Effector memory CD8-positive, alpha-beta T cell (primary cell): ENCODE measurements around the gene KIF22.
"Not testable (repeated sequence)": the region's sequence is repeated elsewhere in the genome, so short reads cannot be mapped to it uniquely, and the experiment has no call there.

Experiments
- ATAC-seq: fragments of 150-1000 bp; cut with Tn5 transposase; replicated peaks from 2 replicates; pipeline ENCODE4 v1.10.0; 2021; ENCODE audit warnings: mild to moderate bottlenecking, moderate library complexity
- DNase-seq, 3 experiments: peaks; one replicate each; pipeline ENCODE4 v3.0.0; 2021
- H3K27ac Mint-ChIP-seq, 2 donors: one replicate each; pipeline ENCODE4 v1.8.0; 2022; ENCODE audit warnings: mild to moderate bottlenecking in 2 of 2, mixed read lengths in 2 of 2, moderate library complexity in 2 of 2
- H3K27me3 Mint-ChIP-seq, 2 donors: one replicate each; pipeline ENCODE4 v1.8.0; 2022; ENCODE audit warnings: mixed read lengths in 2 of 2
- H3K36me3 Mint-ChIP-seq: one replicate; pipeline ENCODE4 v1.8.0; 2022; ENCODE audit warnings: mild to moderate bottlenecking, moderate library complexity, mixed read lengths; ENCODE audit not compliant: insufficient read depth
- H3K4me1 Mint-ChIP-seq, 2 donors: one replicate each; pipeline ENCODE4 v1.8.0; 2022; ENCODE audit warnings: low read depth in 2 of 2, mixed read lengths in 2 of 2
- H3K4me3 Mint-ChIP-seq, 2 donors: one replicate each; pipeline ENCODE4 v1.8.0; 2022; ENCODE audit warnings: mild to moderate bottlenecking in 2 of 2, mixed read lengths in 2 of 2, moderate library complexity in 2 of 2
- H3K9me3 Mint-ChIP-seq, 2 donors: one replicate each; pipeline ENCODE4 v1.8.0; 2022; ENCODE audit warnings: mixed read lengths in 2 of 2
- total RNA-seq, 9 experiments: gene quantifications; one replicate each; lab custom pipeline; 2026; lab: John Stamatoyannopoulos, UW

KIF22 gene
- 50.4 to 218 (median 112) reads per million in 9 experiments for total RNA-seq

DNA sequence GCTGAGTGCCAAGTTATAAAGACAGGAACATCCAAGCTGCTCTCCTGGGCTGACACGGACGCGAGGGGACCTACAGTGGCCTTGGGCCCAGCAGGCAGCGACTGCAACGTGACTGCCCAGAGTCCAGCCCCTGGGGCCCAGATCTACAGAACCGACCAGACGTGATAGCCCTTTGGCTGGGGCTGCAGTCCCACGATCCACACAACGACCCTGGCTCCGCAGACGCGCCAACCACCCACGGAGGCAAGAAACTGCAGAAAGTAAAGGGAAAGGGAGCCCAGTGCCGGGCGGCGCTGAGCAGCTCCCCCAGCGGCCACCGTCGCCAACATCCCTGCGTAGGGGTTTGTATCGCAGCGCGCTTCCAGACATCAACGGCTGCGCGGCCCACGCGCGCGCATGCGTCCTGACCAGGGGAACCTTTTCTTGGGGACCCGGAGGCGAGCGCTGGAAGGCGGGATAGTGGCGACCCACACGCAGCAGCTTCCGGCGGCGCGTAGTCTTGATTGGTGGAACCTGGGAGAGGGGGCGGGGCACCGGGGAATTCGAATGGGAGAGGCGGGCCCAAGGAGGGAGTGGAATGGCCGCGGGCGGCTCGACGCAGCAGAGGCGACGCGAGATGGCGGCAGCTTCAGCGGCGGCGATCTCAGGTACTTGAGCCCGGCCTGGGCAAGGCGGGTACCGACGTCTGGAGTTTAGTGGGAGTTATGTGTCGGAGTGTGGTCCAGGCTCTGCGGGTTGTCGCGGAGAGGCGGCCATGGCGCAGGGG, at the start of gene KIF22:
Gene KIF22, plus strand, starts transcription at position 569 of the 766 bp plus-strand sequence. Its CDS starts 9 bp downstream, at position 578.
- Mint-ChIP-seq H3K27ac (peak within 1 kb of the TSS; percentile 91 to 92), H3K27me3 (no peaks in the 10 kb centered on the region), H3K4me3 (peak within 1 kb of the TSS; percentile 89 to 95), H3K4me1 (peaks cover 38 to 39% of the 10 kb centered on the region in 2 donors), H3K36me3 (peaks cover 16% of the 10 kb centered on the region), H3K9me3 (no peaks in the 10 kb centered on the region)
- peak; percentile 89 for ATAC-seq
- peak; percentile 99 to 100 (median 99) for DNase-seq

GRCh38 chr16:29742683-29743275, 47.8 kb upstream of the KIF22 start:
- H3K9me3 Mint-ChIP-seq, result no peaks in the 10 kb centered on the region
- H3K4me3 Mint-ChIP-seq, result peak overlapping the region; percentile 87 to 88
- DNase-seq (no peak), ATAC-seq (no peak)
- H3K36me3 Mint-ChIP-seq, result peaks cover 86% of the 10 kb centered on the region
- peak overlapping the region; percentile 94 to 97 for H3K27ac Mint-ChIP-seq
- no peaks in the 10 kb centered on the region for H3K27me3 Mint-ChIP-seq
- peaks cover 76 to 77% of the 10 kb centered on the region in 2 donors for H3K4me1 Mint-ChIP-seq

DNA sequence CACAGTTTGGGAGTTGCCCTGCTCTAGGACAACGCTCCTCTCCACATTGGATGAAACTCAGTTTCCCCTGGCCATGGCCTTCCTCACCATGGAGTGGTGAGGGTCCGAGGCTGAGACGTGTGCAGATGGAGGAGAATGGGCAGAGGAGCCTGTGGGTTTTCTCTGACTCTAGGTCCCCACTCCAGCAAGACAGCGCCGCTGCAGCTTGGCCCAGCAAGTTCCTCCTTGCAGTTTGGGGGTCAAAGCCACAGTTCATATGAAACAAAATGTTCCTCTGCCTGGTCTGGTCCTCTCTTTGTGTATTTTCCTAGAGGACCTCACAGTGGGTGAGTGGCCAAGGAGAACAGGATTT, 47.1 kb upstream of the KIF22 start:
- ATAC-seq (no peak), DNase-seq (no peak)
- peaks cover 79% of the 10 kb centered on the region for H3K36me3 Mint-ChIP-seq
- no peaks in the 10 kb centered on the region for H3K9me3 Mint-ChIP-seq
- peak overlapping the region; percentile 94 to 97 for H3K27ac Mint-ChIP-seq
- H3K4me3 Mint-ChIP-seq, result peak overlapping the region; percentile 87 to 88
- peaks cover 70% of the 10 kb centered on the region in 2 donors for H3K4me1 Mint-ChIP-seq
- no peaks in the 10 kb centered on the region for H3K27me3 Mint-ChIP-seq

- H3K9me3 Mint-ChIP-seq, result no peaks in the 10 kb centered on the region
- H3K27me3 Mint-ChIP-seq, result no peaks in the 10 kb centered on the region
- H3K27ac Mint-ChIP-seq, result peak overlapping the region; percentile 94 to 97
- peaks cover 76% of the 10 kb centered on the region for H3K36me3 Mint-ChIP-seq
- DNase-seq (peak; percentile 56 to 62 (median 58)), ATAC-seq (peak; percentile 30)
- peaks cover 69 to 70% of the 10 kb centered on the region in 2 donors for H3K4me1 Mint-ChIP-seq
- H3K4me3 Mint-ChIP-seq, result peak overlapping the region; percentile 87 to 88
These were observed 46.6 kb upstream of the KIF22 start for GRCh38 chr16:29743827-29744531.

- H3K4me3 Mint-ChIP-seq, result peak overlapping the region; percentile 87 to 88
These were observed 45.9 kb upstream of the KIF22 start for GRCh38 chr16:29744541-29745101.

GRCh38 chr16:29745121-29745852, 45.3 kb upstream of the KIF22 start:
- ATAC-seq, result peak; percentile 56
- no peaks in the 10 kb centered on the region for H3K27me3 Mint-ChIP-seq
- H3K4me1 Mint-ChIP-seq, result peaks cover 60% of the 10 kb centered on the region in 2 donors
- peaks cover 67% of the 10 kb centered on the region for H3K36me3 Mint-ChIP-seq
- peak overlapping the region; percentile 87 to 88 for H3K4me3 Mint-ChIP-seq
- DNase-seq, result peak; percentile 54 to 63 (median 62)
- H3K9me3 Mint-ChIP-seq, result no peaks in the 10 kb centered on the region
- H3K27ac Mint-ChIP-seq, result peak overlapping the region; percentile 95 to 97

More at GRCh38 chr16:29744541-29745101, 45.9 kb upstream of the KIF22 start:
- no peaks in the 10 kb centered on the region for H3K27me3 Mint-ChIP-seq
- H3K4me1 Mint-ChIP-seq, result peaks cover 66 to 67% of the 10 kb centered on the region in 2 donors
- ATAC-seq (no peak), DNase-seq (no peak)
- peaks cover 73% of the 10 kb centered on the region for H3K36me3 Mint-ChIP-seq
- peak overlapping the region; percentile 95 to 97 for H3K27ac Mint-ChIP-seq
- no peaks in the 10 kb centered on the region for H3K9me3 Mint-ChIP-seq

DNA sequence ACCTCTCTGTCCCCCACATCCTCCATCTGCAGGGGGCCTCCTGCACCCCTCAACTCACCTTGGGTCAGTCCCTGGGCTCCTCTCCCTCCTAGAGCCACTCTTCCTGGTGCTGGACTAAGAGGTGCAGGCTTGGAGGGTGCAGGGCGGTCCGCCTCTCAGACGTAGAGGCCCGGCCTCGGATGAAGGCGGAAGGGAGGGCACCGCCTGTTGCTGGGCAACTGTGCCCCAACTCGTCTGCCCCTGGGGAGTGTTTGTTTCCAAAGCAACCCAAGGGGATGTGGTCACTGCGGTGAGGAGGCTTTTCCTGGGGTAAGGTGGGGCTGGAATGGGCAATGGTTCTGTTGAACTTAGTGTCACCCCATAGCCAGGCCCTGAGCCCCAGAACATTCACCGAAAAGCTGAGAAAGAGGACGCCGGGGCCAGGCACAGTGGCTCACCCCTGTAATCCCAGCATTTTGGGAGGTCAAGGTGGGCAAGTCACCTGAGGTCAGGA, 44.7 kb upstream of the KIF22 start, which contains the start of gene C16orf54:
Gene C16orf54, minus strand, starts transcription at position 138 of the 493 bp plus-strand sequence. CDS start 1,039 bp downstream, outside the sequence.
- Mint-ChIP-seq H3K9me3 (no peaks in the 10 kb centered on the region), H3K27me3 (no peaks in the 10 kb centered on the region), H3K27ac (peak within 1 kb of the TSS; percentile 95 to 97), H3K4me1 (peaks cover 54% of the 10 kb centered on the region in 2 donors), H3K36me3 (peaks cover 61% of the 10 kb centered on the region), H3K4me3 (peak within 1 kb of the TSS; percentile 87 to 88)
- ATAC-seq, result peak; percentile 82
- peak; percentile 93 to 96 (median 94) for DNase-seq

GRCh38 chr16:29746518-29746917, 44.0 kb upstream of the KIF22 start:
- not testable (repeated sequence) for H3K9me3 Mint-ChIP-seq, ATAC-seq, DNase-seq, H3K27me3 Mint-ChIP-seq
- peaks cover 48% of the 10 kb centered on the region in 2 donors for H3K4me1 Mint-ChIP-seq
- H3K27ac Mint-ChIP-seq, result peak overlapping the region; percentile 95 to 97
- H3K36me3 Mint-ChIP-seq, result peaks cover 55% of the 10 kb centered on the region
- H3K4me3 Mint-ChIP-seq, result peak overlapping the region; percentile 87 to 88

DNA sequence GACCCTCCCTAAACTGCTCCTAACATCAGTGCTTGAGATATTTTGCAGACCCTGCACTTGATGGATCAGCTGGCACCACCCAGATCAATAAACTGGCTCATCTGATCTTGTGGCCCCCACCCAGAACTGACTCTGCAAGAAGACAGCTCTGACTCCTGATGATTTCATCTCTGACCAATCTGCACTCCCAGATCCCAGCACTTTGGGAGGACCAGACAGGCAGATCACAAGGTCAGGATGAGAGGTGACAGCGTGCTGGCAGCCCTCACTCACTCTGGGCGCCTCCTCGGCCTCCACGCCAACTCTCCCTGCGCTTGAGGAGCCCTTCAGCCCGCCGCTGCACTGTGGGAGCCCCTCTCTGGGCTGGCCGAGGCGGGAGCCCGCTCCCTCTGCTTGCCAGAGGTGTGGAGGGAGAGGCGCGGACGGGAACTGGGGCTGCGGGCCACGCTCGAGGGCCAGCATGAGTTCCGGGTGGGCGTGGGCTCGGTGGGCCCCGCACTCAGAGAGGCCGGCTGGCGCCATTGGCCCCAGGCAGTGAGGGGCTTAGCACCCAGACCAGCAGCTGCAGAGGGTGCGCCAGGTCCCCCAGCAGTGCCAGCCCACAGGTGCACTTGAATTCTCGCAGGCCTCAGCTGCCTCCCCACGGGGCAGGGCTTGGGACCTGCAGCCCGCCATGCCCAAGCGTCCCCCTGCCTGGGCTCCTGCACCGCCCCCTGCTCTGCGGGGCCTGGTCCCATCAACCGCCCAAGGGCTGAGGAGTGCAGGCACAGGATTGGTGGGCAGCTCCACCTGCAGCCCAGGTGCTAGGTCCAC, 42.4 kb upstream of the KIF22 start:
- H3K4me1 Mint-ChIP-seq, result peaks cover 32 to 37% of the 10 kb centered on the region in 2 donors
- peak overlapping the region; percentile 41 to 95 for H3K27ac Mint-ChIP-seq
- ATAC-seq, result no peak
- no peaks in the 10 kb centered on the region for H3K9me3 Mint-ChIP-seq
- H3K36me3 Mint-ChIP-seq, result peaks cover 38% of the 10 kb centered on the region
- no peaks in the 10 kb centered on the region for H3K27me3 Mint-ChIP-seq
- H3K4me3 Mint-ChIP-seq, result no peak overlapping the region
- no peak for DNase-seq

- Mint-ChIP-seq H3K27ac (peak overlapping the region in 1 of 2 donors; percentile 41), H3K4me1 (peaks cover 26 to 31% of the 10 kb centered on the region in 2 donors), H3K36me3 (peaks cover 32% of the 10 kb centered on the region)
- not testable (repeated sequence) for H3K27me3 Mint-ChIP-seq, ATAC-seq, DNase-seq, H3K4me3 Mint-ChIP-seq, H3K9me3 Mint-ChIP-seq
These were observed 41.8 kb upstream of the KIF22 start for GRCh38 chr16:29748760-29749149.

DNA sequence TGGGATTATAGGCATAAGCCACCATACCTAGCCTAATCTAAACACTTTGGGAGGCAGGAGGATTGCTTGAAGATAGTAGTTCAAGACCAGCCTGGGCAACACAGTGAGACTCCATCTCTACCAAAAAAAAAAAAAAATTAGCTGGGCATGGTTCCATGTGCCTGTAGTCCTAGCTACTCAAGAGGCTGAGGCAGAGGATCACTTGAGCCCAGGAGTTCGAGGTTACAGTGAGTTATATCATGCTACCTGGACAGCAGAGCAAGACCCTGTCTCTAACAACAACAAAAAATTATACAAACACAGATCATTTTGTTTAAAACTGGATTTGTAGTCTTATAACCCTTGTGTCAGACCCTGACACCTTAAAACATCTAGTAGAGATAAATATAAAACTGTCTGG, 37.0 kb upstream of the KIF22 start:
- no peak for ATAC-seq
- H3K4me1 Mint-ChIP-seq, result peaks cover 10 to 14% of the 10 kb centered on the region in 2 donors
- no peak overlapping the region for H3K4me3 Mint-ChIP-seq
- no peak overlapping the region for H3K27ac Mint-ChIP-seq
- no peaks in the 10 kb centered on the region for H3K27me3 Mint-ChIP-seq
- no peak for DNase-seq
- peaks cover 3% of the 10 kb centered on the region for H3K36me3 Mint-ChIP-seq
- no peaks in the 10 kb centered on the region for H3K9me3 Mint-ChIP-seq

DNA sequence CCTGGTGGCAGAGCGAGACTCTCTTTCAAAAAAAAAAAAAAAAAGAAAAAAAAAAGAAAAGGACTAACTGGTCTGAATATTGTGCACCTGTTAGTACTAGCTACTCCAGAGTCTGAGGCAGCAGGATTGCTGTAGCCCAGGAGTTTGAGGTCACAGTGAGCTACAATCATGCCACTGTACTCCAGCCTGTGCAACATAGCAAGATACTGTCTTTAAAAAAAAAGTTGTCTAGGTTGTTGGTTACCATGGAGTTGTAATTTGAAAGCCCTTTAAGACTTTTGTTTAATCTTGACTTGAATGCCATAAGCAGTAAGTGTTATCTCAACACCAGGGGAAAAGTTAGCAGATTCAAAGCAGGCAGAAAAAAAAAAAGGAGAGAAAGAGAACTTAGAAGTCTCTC, 33.9 kb upstream of the KIF22 start:
- Mint-ChIP-seq H3K4me3 (no peak overlapping the region), H3K9me3 (no peaks in the 10 kb centered on the region), H3K36me3 (peaks cover 3% of the 10 kb centered on the region), H3K4me1 (peaks cover 5 to 8% of the 10 kb centered on the region in 2 donors), H3K27me3 (no peaks in the 10 kb centered on the region), H3K27ac (peak overlapping the region in 1 of 2 donors; percentile 25)
- ATAC-seq (no peak), DNase-seq (no peak)
